ENCODE measurements around the gene ITGA11.
A peak's percentile ranks its signal among the peaks of the same experiment; 100 is the strongest.

ITGA11 gene
- long read RNA-seq, donor 1, partial matches to known transcripts, result 0 of 1 reads
- long read RNA-seq, donor 1, other reads (novel, unspliced or antisense), result 0 of 1 reads
- long read RNA-seq, donor 2, result 0 reads
- long read RNA-seq, donor 3, result 0 reads
- long read RNA-seq, donor 4, result 0 reads
- long read RNA-seq, donor 5, result 0 reads
- long read RNA-seq, donor 6, result 0 reads
- long read RNA-seq, donor 7, result 0 reads
- long read RNA-seq, donor 8, result 0 reads

GRCh38 chr15:68431792-68432401 is at the start of gene ITGA11:
ITGA11 (minus strand) TSS chr15:68432163; CDS start chr15:68432066, 97 bp downstream.
- peak; percentile 63 for DNase-seq

GRCh38 chr15:68481321-68481720 is 49.4 kb upstream of the ITGA11 start:
- DNase-seq, result no peak

- no peak for DNase-seq
Measured at GRCh38 chr15:68480296-68480695, 48.3 kb upstream of the ITGA11 start.

- no peak for DNase-seq
Measured at GRCh38 chr15:68479870-68480269, 47.9 kb upstream of the ITGA11 start.

GRCh38 chr15:68479406-68479805 is 47.4 kb upstream of the ITGA11 start:
- DNase-seq, result no peak

- DNase-seq, result no peak
Measured at GRCh38 chr15:68478853-68479252, 46.9 kb upstream of the ITGA11 start.

GRCh38 chr15:68475449-68475848 is 43.5 kb upstream of the ITGA11 start:
- DNase-seq, result no peak

GRCh38 chr15:68471541-68471940 is 39.6 kb upstream of the ITGA11 start:
- DNase-seq, result no peak

- DNase-seq, result no peak
Measured at GRCh38 chr15:68470976-68471375, 39.0 kb upstream of the ITGA11 start.

GRCh38 chr15:68470049-68470742 is 38.2 kb upstream of the ITGA11 start:
- no peak for DNase-seq

- no peak for DNase-seq
Measured at GRCh38 chr15:68469162-68470048, 37.4 kb upstream of the ITGA11 start.

GRCh38 chr15:68466876-68467275 is 34.9 kb upstream of the ITGA11 start:
- no peak for DNase-seq

- DNase-seq, result no peak
Measured at GRCh38 chr15:68465861-68466560, 34.0 kb upstream of the ITGA11 start.

- DNase-seq, result no peak
Measured at GRCh38 chr15:68464448-68465090, 32.6 kb upstream of the ITGA11 start.

- no peak for DNase-seq
Measured at GRCh38 chr15:68463996-68464395, 32.0 kb upstream of the ITGA11 start.

- DNase-seq, result no peak
Measured at GRCh38 chr15:68463444-68463843, 31.5 kb upstream of the ITGA11 start.

- DNase-seq, result no peak
Measured at GRCh38 chr15:68460166-68460565, 28.2 kb upstream of the ITGA11 start.

GRCh38 chr15:68450192-68450591 is 18.2 kb upstream of the ITGA11 start:
- DNase-seq, result no peak

- DNase-seq, result no peak
Measured at GRCh38 chr15:68449389-68449788, 17.4 kb upstream of the ITGA11 start.

- DNase-seq, result no peak
Measured at GRCh38 chr15:68447976-68448755, 16.2 kb upstream of the ITGA11 start.

- no peak for DNase-seq
Measured at GRCh38 chr15:68447209-68447608, 15.2 kb upstream of the ITGA11 start.
